AG09319 (cell line): ENCODE measurements around the gene YIPF6.
"Not testable (repeated sequence)": the region's sequence is repeated elsewhere in the genome, so short reads cannot be mapped to it uniquely, and the experiment has no call there.

Experiments used
- DNase-seq: peaks from one replicate; pipeline ENCODE4 v3.0.0-alpha.2; 2010; ENCODE audit warnings: low read depth; ENCODE audit errors: extremely low read depth
- CTCF ChIP-seq: IDR thresholded peaks from 2 replicates; pipeline ENCODE4 v1.5.1; 2011; ENCODE audit warnings: low read depth, mild to moderate bottlenecking, inconsistent platforms, low read length, moderate library complexity

YIPF6 gene

GRCh38 chrX:68550193-68550592, 51.3 kb downstream of the YIPF6 start:
- no peak for TF ChIP-seq CTCF
- DNase-seq, result no peak

DNA sequence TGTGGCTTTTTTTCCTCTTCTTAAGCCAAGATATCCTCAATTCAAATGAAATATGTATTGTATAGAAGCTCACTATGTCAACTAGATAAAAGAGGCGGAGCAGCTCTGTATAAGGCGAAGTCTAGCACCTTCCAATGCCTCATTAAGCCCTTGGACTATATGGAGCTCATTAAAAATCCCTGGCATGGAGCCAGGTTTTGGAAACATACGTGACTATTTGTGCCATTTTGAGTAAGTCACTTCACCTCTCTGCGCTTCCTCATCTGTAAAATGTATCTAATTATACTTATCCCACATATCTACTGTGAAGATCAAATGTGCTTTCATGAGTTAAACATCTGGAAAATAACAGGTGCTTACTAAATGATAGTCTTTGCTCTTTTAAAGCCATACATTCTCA, 57.2 kb downstream of the YIPF6 start:
- DNase-seq, result no peak
- TF ChIP-seq CTCF, result no peak

- not testable (repeated sequence) for DNase-seq
Measured at GRCh38 chrX:68557126-68557525, 58.3 kb downstream of the YIPF6 start.

DNA sequence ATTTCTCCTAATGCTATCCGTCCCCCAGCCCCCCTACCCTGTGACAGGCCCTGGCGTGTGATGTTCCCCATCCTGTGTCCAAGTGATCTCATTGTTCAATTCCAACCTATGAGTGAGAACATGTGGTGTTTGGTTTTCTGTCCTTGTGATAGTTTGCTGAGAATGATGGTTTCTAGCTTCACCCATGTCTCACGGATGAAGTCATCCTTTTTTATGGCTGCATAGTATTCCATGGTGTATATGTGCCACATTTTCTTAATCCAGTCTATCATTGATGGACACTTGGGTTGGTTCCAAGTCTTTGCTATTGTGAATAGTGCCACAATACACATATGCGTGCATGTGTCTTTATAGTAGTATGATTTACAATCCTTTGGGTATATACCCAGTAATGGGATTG, 61.1 kb downstream of the YIPF6 start:
- not testable (repeated sequence) for DNase-seq

DNA sequence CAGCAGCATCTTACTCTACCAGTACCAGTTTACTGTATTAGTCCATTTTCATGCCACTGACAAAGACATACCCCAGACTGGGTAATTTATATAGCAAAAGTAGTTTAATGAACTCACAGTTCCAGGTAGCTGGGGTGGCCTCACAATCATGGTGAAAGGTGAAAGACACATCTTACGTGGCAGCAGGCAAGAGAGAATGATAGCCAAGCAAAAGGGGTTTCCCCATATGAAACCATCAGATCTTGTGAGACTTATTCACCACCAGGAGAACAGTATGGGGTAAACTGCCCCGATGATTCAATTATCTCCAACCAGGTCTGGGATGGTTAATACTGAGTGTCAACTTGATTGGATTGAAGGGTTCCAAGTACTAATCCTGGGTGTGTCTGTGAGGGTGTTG, 69.3 kb downstream of the YIPF6 start:
- DNase-seq, result no peak
- TF ChIP-seq CTCF, result no peak

DNA sequence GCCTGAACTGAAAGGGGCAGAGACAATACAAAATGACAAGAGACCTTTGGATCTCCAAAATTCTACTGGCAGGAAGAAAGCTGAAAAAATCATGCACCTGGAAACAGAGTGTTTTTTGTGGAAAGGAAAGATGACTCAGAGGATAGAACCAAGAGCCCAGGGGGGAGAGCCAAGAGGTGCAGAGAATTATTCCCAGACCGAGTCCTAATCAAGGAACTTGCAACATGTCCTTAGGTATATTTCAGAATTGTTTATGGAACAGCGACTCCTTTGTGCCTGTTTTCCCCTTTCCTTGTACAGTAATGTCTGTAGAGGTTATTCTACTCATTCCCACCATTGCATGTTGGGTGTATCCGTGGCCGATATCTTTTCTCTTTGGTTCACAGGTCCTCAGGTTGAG, 71.7 kb downstream of the YIPF6 start:
- TF ChIP-seq CTCF, result no peak
- no peak for DNase-seq

DNA sequence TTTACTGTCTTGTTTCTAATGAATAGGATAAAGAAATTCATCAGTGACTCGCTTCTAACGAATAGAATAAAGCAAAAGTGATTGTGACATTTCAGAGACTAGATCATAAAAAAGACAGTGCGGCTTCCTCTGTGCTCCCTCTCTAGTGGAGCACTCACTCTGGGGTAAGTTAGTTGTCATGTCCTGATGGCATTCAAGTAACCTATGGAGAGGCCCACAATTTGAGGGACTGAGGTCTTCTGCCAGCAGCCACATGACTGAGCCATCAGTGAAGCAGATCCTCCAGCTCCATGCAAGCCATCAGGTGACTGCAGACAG, 72.4 kb downstream of the YIPF6 start:
- no peak for DNase-seq
- TF ChIP-seq CTCF, result no peak

GRCh38 chrX:68571610-68572311, 72.9 kb downstream of the YIPF6 start:
- DNase-seq, result no peak
- TF ChIP-seq CTCF, result no peak

DNA sequence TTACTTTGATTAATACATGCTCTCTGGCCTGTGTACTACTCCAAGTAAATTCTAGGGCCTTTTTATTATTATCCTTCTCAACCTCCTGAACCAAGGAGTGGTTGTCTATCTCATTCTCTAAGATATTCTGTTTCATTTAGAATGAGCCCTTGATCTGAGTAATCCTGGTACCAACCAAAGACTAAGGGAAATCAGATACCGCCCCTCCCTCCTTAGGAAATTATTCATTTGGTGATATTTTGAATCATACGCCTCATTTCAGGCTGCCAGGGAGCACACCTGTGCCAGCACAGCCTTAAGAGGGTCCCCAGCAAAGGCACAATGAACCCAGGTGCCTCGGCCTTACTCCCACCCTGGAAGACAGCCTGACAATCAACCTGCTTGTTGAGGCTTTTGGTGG, 75.4 kb downstream of the YIPF6 start:
- DNase-seq, result no peak
- TF ChIP-seq CTCF, result no peak
